Fibroblast of skin of right quadriceps (primary cell): ENCODE results near the gene XYLT1.
"Not testable (repeated sequence)": the region's sequence is repeated elsewhere in the genome, so short reads cannot be mapped to it uniquely, and the experiment has no call there.

ENCODE experiments used
- DNase-seq: peaks from one replicate; pipeline ENCODE4 v3.0.0-alpha.2; 2013

Gene XYLT1

GRCh38 chr16:17426451-17426850 lies 44.3 kb downstream of the XYLT1 start:
- no peak for DNase-seq

- no peak for DNase-seq
These were observed 46.0 kb downstream of the XYLT1 start for GRCh38 chr16:17424771-17425170.

GRCh38 chr16:17423221-17423620 lies 47.5 kb downstream of the XYLT1 start:
- no peak for DNase-seq

- peak; percentile 48 for DNase-seq
These were observed 49.9 kb downstream of the XYLT1 start for GRCh38 chr16:17420816-17421215.

- DNase-seq: no peak
These were observed 51.5 kb downstream of the XYLT1 start for GRCh38 chr16:17419266-17419665.

GRCh38 chr16:17417740-17418139 lies 53.0 kb downstream of the XYLT1 start:
- no peak for DNase-seq

- peak; percentile 58 for DNase-seq
These were observed 54.1 kb downstream of the XYLT1 start for GRCh38 chr16:17416461-17417311.

GRCh38 chr16:17414916-17415315 lies 55.8 kb downstream of the XYLT1 start:
- no peak for DNase-seq

GRCh38 chr16:17414421-17414820 lies 56.3 kb downstream of the XYLT1 start:
- no peak for DNase-seq

GRCh38 chr16:17413508-17413907 lies 57.3 kb downstream of the XYLT1 start:
- no peak for DNase-seq

GRCh38 chr16:17412791-17413190 lies 58.0 kb downstream of the XYLT1 start:
- no peak for DNase-seq

- DNase-seq: peak; percentile 82
These were observed 58.5 kb downstream of the XYLT1 start for GRCh38 chr16:17412221-17412620.

GRCh38 chr16:17411263-17411662 lies 59.5 kb downstream of the XYLT1 start:
- DNase-seq: no peak

GRCh38 chr16:17410316-17410715 lies 60.4 kb downstream of the XYLT1 start:
- DNase-seq: not testable (repeated sequence)

GRCh38 chr16:17409894-17410293 lies 60.9 kb downstream of the XYLT1 start:
- no peak for DNase-seq

GRCh38 chr16:17408955-17409441 lies 61.8 kb downstream of the XYLT1 start:
- no peak for DNase-seq

- DNase-seq: no peak
These were observed 62.5 kb downstream of the XYLT1 start for GRCh38 chr16:17408296-17408695.

- no peak for DNase-seq
These were observed 63.4 kb downstream of the XYLT1 start for GRCh38 chr16:17407321-17407720.

- DNase-seq: peak; percentile 35
These were observed 65.6 kb downstream of the XYLT1 start for GRCh38 chr16:17404941-17405689.

GRCh38 chr16:17403859-17404545 lies 66.8 kb downstream of the XYLT1 start:
- DNase-seq: peak; percentile 34

- DNase-seq: no peak
These were observed 67.5 kb downstream of the XYLT1 start for GRCh38 chr16:17403156-17403809.

GRCh38 chr16:17397499-17397891 lies 73.3 kb downstream of the XYLT1 start:
- peak; percentile 63 for DNase-seq
